ENCODE measurements around the gene RNU7-1.
A peak's percentile ranks its signal among the peaks of the same experiment; 100 is the strongest.

The RNU7-1 gene

DNA sequence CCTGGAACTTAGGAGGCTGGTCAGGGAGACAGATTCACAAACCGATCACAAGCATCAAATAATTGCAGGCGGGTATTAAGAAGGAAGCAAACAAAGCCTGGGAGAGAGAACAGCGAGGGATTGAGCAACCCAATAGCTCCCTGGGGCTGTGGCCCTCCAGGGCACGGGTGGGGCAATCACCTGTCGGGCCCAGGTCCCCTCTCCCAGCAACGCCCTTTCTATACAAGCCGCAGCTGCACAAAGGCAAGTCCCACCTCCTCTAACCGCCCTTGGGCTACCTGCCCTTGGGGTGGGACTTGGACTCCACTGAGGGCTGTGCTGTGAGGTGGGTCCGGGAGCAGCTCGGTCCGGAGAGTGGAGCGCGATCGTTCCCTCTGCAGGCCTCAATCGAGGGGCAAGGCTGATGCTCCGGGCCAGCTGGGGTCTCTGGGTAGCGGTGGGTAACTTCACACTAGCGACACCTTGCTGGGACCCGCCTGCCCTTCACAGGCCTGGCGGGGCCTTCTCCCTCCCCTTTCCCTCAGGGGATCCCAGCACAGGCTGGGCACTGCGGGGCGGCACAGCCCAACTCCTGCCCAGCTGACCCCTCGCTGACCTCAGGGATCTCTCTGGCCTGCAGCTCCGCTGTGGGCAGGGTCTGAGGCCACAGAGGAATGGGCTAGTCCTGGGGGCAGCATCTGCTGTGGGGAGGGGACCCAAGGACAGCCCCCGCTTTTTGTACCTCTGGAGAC is 18.8 kb downstream of the RNU7-1 start:
- peaks cover 70% of the 10 kb centered on the region for H3K36me3 ChIP-seq
- peak overlapping the region; percentile 99 for H3K27ac ChIP-seq
- peaks cover 72 to 80% of the 10 kb centered on the region in 2 experiments for H3K4me1 ChIP-seq (ENCODE audit: control insufficient read depth in 1 of 2, insufficient read depth in 1 of 2, low read depth in 1 of 2, low read length in 1 of 2)
- no peak for TF ChIP-seq CTCF (IDR thresholded peaks at IDR 0.05)
- H3K9me3 ChIP-seq, result no peaks in the 10 kb centered on the region
- H3K27me3 ChIP-seq, result no peaks in the 10 kb centered on the region
- H3K4me3 ChIP-seq (ENCODE audit: low read depth in 1 of 2, low read length in 1 of 2), result peak overlapping the region in 1 of 2 experiments; percentile 88

DNA sequence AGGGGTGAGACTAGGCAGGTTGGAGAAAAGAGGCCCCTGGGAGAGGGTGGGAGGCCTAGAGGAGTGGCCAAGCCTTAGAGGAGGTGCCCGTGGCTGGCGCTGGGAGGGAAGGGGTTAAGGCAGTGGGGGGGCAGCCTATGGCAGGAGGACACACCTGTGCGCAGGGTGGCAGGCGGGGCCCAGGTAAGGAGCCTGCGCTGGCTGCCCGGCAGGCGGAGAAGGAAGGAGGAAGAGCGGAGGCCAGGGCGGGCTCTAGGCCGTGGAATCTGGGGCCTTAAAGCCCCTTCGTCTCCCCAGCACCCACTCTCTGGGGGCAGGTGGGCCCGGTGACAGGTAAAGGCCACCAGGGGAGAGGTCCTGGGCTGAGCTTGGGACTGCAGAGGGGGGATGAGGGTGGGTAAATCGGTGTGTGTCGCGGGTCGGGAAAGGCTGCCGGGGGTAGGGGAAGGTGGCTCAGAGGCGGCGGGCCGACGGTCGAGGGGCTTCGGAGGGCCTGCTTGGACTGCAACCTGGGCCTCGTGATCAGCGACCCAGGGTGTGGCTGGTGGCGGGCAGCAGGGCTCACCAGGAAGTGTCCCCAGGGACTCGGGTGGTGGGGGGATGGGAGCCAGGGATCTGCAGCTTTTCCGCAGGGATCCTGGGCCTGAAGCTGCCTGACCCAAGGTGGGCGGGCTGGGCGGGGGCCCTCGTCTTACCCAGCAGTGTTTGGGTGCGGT is 19.6 kb downstream of the RNU7-1 start:
- TF ChIP-seq CTCF (IDR thresholded peaks at IDR 0.05), result no peak
- Histone ChIP-seq H3K4me3 (ENCODE audit: low read depth in 1 of 2, low read length in 1 of 2) (no peak overlapping the region), H3K4me1 (ENCODE audit: control insufficient read depth in 1 of 2, insufficient read depth in 1 of 2, low read depth in 1 of 2, low read length in 1 of 2) (peaks cover 64 to 73% of the 10 kb centered on the region in 2 experiments), H3K9me3 (no peaks in the 10 kb centered on the region), H3K27ac (peak overlapping the region; percentile 99), H3K36me3 (peaks cover 70% of the 10 kb centered on the region), H3K27me3 (no peaks in the 10 kb centered on the region)

GRCh38 chr12:6963791-6964413 is 20.3 kb downstream of the RNU7-1 start:
- TF ChIP-seq CTCF (IDR thresholded peaks at IDR 0.05), result no peak
- Histone ChIP-seq H3K27me3 (no peaks in the 10 kb centered on the region), H3K4me1 (ENCODE audit: control insufficient read depth in 1 of 2, insufficient read depth in 1 of 2, low read depth in 1 of 2, low read length in 1 of 2) (peaks cover 60 to 70% of the 10 kb centered on the region in 2 experiments), H3K9me3 (no peaks in the 10 kb centered on the region), H3K36me3 (peaks cover 70% of the 10 kb centered on the region), H3K27ac (peak overlapping the region; percentile 99), H3K4me3 (ENCODE audit: low read depth in 1 of 2, low read length in 1 of 2) (no peak overlapping the region)

GRCh38 chr12:6964605-6965025 is 21.0 kb downstream of the RNU7-1 start:
- H3K27ac ChIP-seq, result peak overlapping the region; percentile 99
- H3K27me3 ChIP-seq, result no peaks in the 10 kb centered on the region
- peak overlapping the region in 1 of 2 experiments; percentile 35 for H3K4me3 ChIP-seq (ENCODE audit: low read depth in 1 of 2, low read length in 1 of 2)
- H3K4me1 ChIP-seq (ENCODE audit: control insufficient read depth in 1 of 2, insufficient read depth in 1 of 2, low read depth in 1 of 2, low read length in 1 of 2), result peaks cover 60 to 70% of the 10 kb centered on the region in 2 experiments
- peaks cover 64% of the 10 kb centered on the region for H3K36me3 ChIP-seq
- TF ChIP-seq CTCF (IDR thresholded peaks at IDR 0.05), result no peak
- no peaks in the 10 kb centered on the region for H3K9me3 ChIP-seq

- Histone ChIP-seq H3K27ac (peak overlapping the region; percentile 99), H3K27me3 (no peaks in the 10 kb centered on the region), H3K4me1 (ENCODE audit: control insufficient read depth in 1 of 2, insufficient read depth in 1 of 2, low read depth in 1 of 2, low read length in 1 of 2) (peaks cover 60 to 70% of the 10 kb centered on the region in 2 experiments), H3K4me3 (ENCODE audit: low read depth in 1 of 2, low read length in 1 of 2) (peak overlapping the region in 1 of 2 experiments; percentile 35), H3K36me3 (peaks cover 59% of the 10 kb centered on the region), H3K9me3 (no peaks in the 10 kb centered on the region)
- TF ChIP-seq CTCF (IDR thresholded peaks at IDR 0.05), result peak; percentile 96
These were observed 21.5 kb downstream of the RNU7-1 start for GRCh38 chr12:6965026-6965661.
